PC-3 (cell line): ENCODE data around the gene PLA2G2F. TPM values are rescaled to one million over a fixed set of nuclear protein-coding genes. Genes with fewer than 3 reads are reported as not detected.

ENCODE experiments used
- ATAC-seq: fragments of 200-7000 bp; cut with Tn5 transposase; 2 replicates; pipeline ENCODE4 v1.9.1; 2020; ENCODE audit warnings: mild to moderate bottlenecking, moderate library complexity
- BruUV-seq: library from RNA; stranded (reverse); fragments of 400-500 nt; replicated peaks from 2 replicates; lab custom pipeline; 2021; lab: Mats Ljungman, UMichigan
- CTCF ChIA-PET: fragments of 300-600 bp; sonication (Branson Sonifier 250); formaldehyde crosslinking; loops from one replicate; lab custom pipeline; 2022; ENCODE audit warnings: antibody characterized with exemption; lab: Charles Lee
- POLR2A ChIA-PET: fragments of 300-600 bp; sonication (Branson Sonifier 250); formaldehyde crosslinking; loops from one replicate; lab custom pipeline; 2022; ENCODE audit warnings: antibody characterized with exemption; ENCODE audit not compliant: unreplicated experiment; lab: Charles Lee
- DNase-seq: peaks from one replicate; pipeline ENCODE4 v3.0.0-alpha.2; 2015
- H2AFZ ChIP-seq: fragments of 300-600 bp; sonication (generic); 2 replicates; pipeline ENCODE4 v1.6.0; 2016; ENCODE audit warnings: antibody characterized with exemption, low read length
- H3F3A ChIP-seq: fragments of 300-600 bp; sonication (generic); one replicate; pipeline ENCODE4 v1.6.0; 2017; ENCODE audit warnings: antibody characterized with exemption, low read length, control low read depth, mild to moderate bottlenecking; ENCODE audit not compliant: unreplicated experiment
- H3K27ac ChIP-seq: fragments of 300-600 bp; sonication (generic); 2 replicates; pipeline ENCODE4 v1.5.1; 2016; ENCODE audit warnings: mild to moderate bottlenecking, low read length
- H3K27me3 ChIP-seq: fragments of 300-600 bp; sonication (generic); 2 replicates; pipeline ENCODE4 v1.6.1; 2016; ENCODE audit warnings: low read length, mixed read lengths
- H3K36me3 ChIP-seq: fragments of 300-600 bp; sonication (generic); 2 replicates; pipeline ENCODE4 v1.6.1; 2016; ENCODE audit warnings: low read depth, mixed run types, low read length, mixed read lengths
- H3K4me1 ChIP-seq: fragments of 300-600 bp; sonication (generic); 2 replicates; pipeline ENCODE4 v1.5.1; 2016; ENCODE audit warnings: low read length; ENCODE audit not compliant: insufficient read depth
- H3K4me2 ChIP-seq: fragments of 300-600 bp; sonication (generic); 2 replicates; pipeline ENCODE4 v1.6.0; 2016; ENCODE audit warnings: low read length
- H3K4me3 ChIP-seq: fragments of 300-600 bp; sonication (generic); 2 replicates; pipeline ENCODE4 v1.5.1; 2016; ENCODE audit warnings: mild to moderate bottlenecking, low read length, mixed read lengths
- H3K79me2 ChIP-seq: fragments of 300-600 bp; sonication (generic); 2 replicates; pipeline ENCODE4 v1.6.1; 2017; ENCODE audit warnings: low read length, mixed read lengths
- H3K9ac ChIP-seq: fragments of 300-600 bp; sonication (generic); 2 replicates; pipeline ENCODE4 v1.6.0; 2016; ENCODE audit warnings: mild to moderate bottlenecking, low read length
- H3K9me2 ChIP-seq: fragments of 300-600 bp; sonication (generic); replicated peaks from 2 replicates; pipeline ENCODE4 v1.6.1; 2016; ENCODE audit warnings: mixed run types, low read length, mixed read lengths
- H3K9me3 ChIP-seq: fragments of 300-600 bp; sonication (generic); 2 replicates; pipeline ENCODE4 v1.6.1; 2016; ENCODE audit warnings: low read length, mixed read lengths
- H4K20me1 ChIP-seq: fragments of 300-600 bp; sonication (generic); 2 replicates; pipeline ENCODE4 v1.6.1; 2016; ENCODE audit warnings: low read length, mixed read lengths
- CTCF ChIP-seq: fragments of 300-600 bp; sonication (generic); conservative IDR thresholded peaks from 2 replicates; pipeline ENCODE4 v1.5.1; 2017; ENCODE audit warnings: antibody characterized with exemption, low read depth, mild to moderate bottlenecking, low read length
- EZH2 ChIP-seq: fragments of 300-600 bp; sonication (generic); IDR thresholded peaks from one replicate; pipeline ENCODE4 v1.6.1; 2017; ENCODE audit warnings: antibody characterized with exemption, mild to moderate bottlenecking, low read length; ENCODE audit not compliant: unreplicated experiment
- EZH2phosphoT487 ChIP-seq: fragments of 300-600 bp; sonication (generic); IDR thresholded peaks from 2 replicates; pipeline ENCODE4 v1.6.1; 2018; ENCODE audit warnings: mild to moderate bottlenecking, antibody characterized with exemption, low read length, borderline replicate concordance
- intact Hi-C: fragments of 100-400 bp; cut with micrococcal nuclease; formaldehyde crosslinking; loops from 2 replicates; pipeline ENCODE4 v1.9.0; 2023
- total RNA-seq: library from RNA; depleted of rRNA; stranded (reverse); fragments of >200 nt; gene quantifications from 2 replicates; pipeline ENCODE4 v1.2.3, GENCODE V29; 2014

Gene PLA2G2F
- total RNA-seq, 1 experiment from 2014 or later = 0.18 TPM

- no peaks in the 10 kb centered on the region for H4K20me1 ChIP-seq
- H3K27ac ChIP-seq = no peak overlapping the region
- H3K9ac ChIP-seq = no peak overlapping the region
- H3F3A ChIP-seq = no peaks in the 10 kb centered on the region
- no peak overlapping the region for H3K4me2 ChIP-seq
- POLR2A ChIA-PET = no interaction called here
- TF ChIP-seq EZH2 (no peak), CTCF (no peak), EZH2phosphoT487 (no peak)
- DNase-seq (no peak), ATAC-seq (no peak)
- no peaks in the 10 kb centered on the region for H3K27me3 ChIP-seq
- CTCF ChIA-PET = interaction anchor here (0.6 kb wide), 1 partner anchor 218 kb away, joined by 3 read pairs; no protein-coding TSS in a partner anchor
- no peaks in the 10 kb centered on the region for H3K79me2 ChIP-seq
- BruUV-seq = no TSS peak
- no peak overlapping the region for H2AFZ ChIP-seq
- H3K9me2 ChIP-seq = no peaks in the 10 kb centered on the region
- H3K9me3 ChIP-seq = no peaks in the 10 kb centered on the region
- peaks cover 4% of the 10 kb centered on the region; the same call in 1 of the 2 replicates for H3K4me1 ChIP-seq
- no peak overlapping the region for H3K4me3 ChIP-seq
- no peaks in the 10 kb centered on the region for H3K36me3 ChIP-seq
- intact Hi-C loops = no loop called here
Measured at GRCh38 chr1:20111452-20111851, 27.7 kb upstream of the PLA2G2F start.

GRCh38 chr1:20112279-20113000, 26.7 kb upstream of the PLA2G2F start:
- no peaks in the 10 kb centered on the region for H4K20me1 ChIP-seq
- no peak for ATAC-seq
- ChIA-PET CTCF (no interaction called here), POLR2A (no interaction called here)
- H3K27ac ChIP-seq = no peak overlapping the region
- H2AFZ ChIP-seq = no peak overlapping the region
- H3K9me3 ChIP-seq = no peaks in the 10 kb centered on the region
- no peaks in the 10 kb centered on the region for H3F3A ChIP-seq
- no peaks in the 10 kb centered on the region for H3K36me3 ChIP-seq
- TF ChIP-seq CTCF (no peak), EZH2phosphoT487 (no peak), EZH2 (no peak)
- H3K4me3 ChIP-seq = no peak overlapping the region
- H3K4me1 ChIP-seq = peaks cover 3% of the 10 kb centered on the region; the same call in 1 of the 2 replicates
- no peak for DNase-seq
- no peaks in the 10 kb centered on the region for H3K9me2 ChIP-seq
- no peaks in the 10 kb centered on the region for H3K79me2 ChIP-seq
- no TSS peak for BruUV-seq
- H3K4me2 ChIP-seq = no peak overlapping the region
- intact Hi-C loops = no loop called here
- no peaks in the 10 kb centered on the region for H3K27me3 ChIP-seq
- no peak overlapping the region for H3K9ac ChIP-seq

DNA sequence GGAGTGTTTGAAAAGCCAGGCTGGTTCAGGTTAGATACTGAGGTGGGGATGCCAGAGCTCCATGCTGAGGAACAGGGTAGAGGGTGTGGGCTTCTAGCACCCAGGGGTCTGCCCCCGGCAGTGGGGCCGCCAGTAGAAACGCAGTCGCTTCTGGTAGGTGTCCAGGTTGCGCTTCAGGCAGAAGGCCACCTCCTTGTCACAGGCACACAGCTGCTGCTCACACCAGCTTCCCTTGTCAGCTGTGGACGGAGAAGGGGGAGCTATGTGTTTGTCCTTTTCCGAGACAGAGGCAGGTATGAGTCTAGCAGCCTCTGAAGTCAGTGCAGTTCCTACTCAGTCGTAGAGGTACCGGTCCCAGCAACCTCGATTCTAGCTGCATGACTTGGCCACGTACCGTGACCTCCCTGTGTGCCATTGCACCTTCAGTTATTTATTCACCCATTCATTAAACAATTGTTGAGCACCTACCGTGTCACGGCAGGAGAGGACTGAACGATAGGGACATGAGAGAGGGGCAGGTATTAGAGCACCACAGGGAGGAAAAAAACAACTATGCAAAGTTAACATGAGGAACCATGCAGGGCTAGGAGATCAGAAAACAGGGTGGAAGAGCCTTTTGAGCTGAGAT, 25.0 kb upstream of the PLA2G2F start:
- Histone ChIP-seq H3K9me2 (no peaks in the 10 kb centered on the region), H3K9me3 (no peaks in the 10 kb centered on the region), H2AFZ (no peak overlapping the region), H3K4me2 (no peak overlapping the region), H3K9ac (no peak overlapping the region), H3K79me2 (no peaks in the 10 kb centered on the region), H3K27ac (no peak overlapping the region), H3K4me1 (peaks cover 3% of the 10 kb centered on the region; the same call in 1 of the 2 replicates), H3K4me3 (no peak overlapping the region), H4K20me1 (no peaks in the 10 kb centered on the region), H3K27me3 (no peaks in the 10 kb centered on the region), H3K36me3 (no peaks in the 10 kb centered on the region), H3F3A (no peaks in the 10 kb centered on the region)
- intact Hi-C loops = no loop called here
- POLR2A ChIA-PET = no interaction called here
- BruUV-seq = no TSS peak
- no peak for DNase-seq
- CTCF ChIA-PET = no interaction called here
- TF ChIP-seq CTCF = no peak
- TF ChIP-seq EZH2phosphoT487 = no peak
- no peak for TF ChIP-seq EZH2
- ATAC-seq = no peak
